H1 (cell line): Measurements from ENCODE around the gene PRRG4. TPM values are rescaled to one million over a fixed set of nuclear protein-coding genes. Genes with fewer than 3 reads are reported as not detected.

Experiments
- CTCF ChIA-PET: fragments of 300-600 bp; sonication (Branson Sonifier 250); formaldehyde crosslinking; loops from one replicate; lab custom pipeline; 2021; ENCODE audit not compliant: partially characterized antibody; lab: Charles Lee
- POLR2A ChIA-PET: fragments of 300-600 bp; sonication (Branson Sonifier 250); formaldehyde crosslinking; loops from one replicate; lab custom pipeline; 2021; ENCODE audit warnings: inconsistent platforms; ENCODE audit not compliant: partially characterized antibody; lab: Charles Lee
- DNase-seq, 2 experiments: peaks; one replicate each; pipeline versions ENCODE4 v3.0.0 to v3.0.0-alpha.2; 2010 to 2022; ENCODE audit warnings: low spot score in 2 of 2, low read depth in 1 of 2, mixed read lengths in 1 of 2
- FAIRE-seq: peaks from 2 replicates; lab custom pipeline; 2011; peaks lifted over from hg19 to GRCh38; lab: Jason Lieb, UNC
- H2AFZ ChIP-seq: 2 replicates; pipeline ENCODE4 v1.8.1; 2012; ENCODE audit warnings: low read length, inconsistent platforms
- H2AK5ac ChIP-seq: 2 replicates; pipeline ENCODE4 v1.6.1; 2013; ENCODE audit warnings: low read depth, low read length
- H2BK120ac ChIP-seq: replicated peaks from 2 replicates; pipeline ENCODE3; 2013; ENCODE audit warnings: low read depth, low read length, inconsistent platforms
- H2BK12ac ChIP-seq: 2 replicates; pipeline ENCODE4 v1.6.1; 2013; ENCODE audit warnings: low read depth, low read length
- H2BK15ac ChIP-seq: 2 replicates; pipeline ENCODE4 v1.6.1; 2013; ENCODE audit warnings: low read length
- H2BK20ac ChIP-seq: 2 replicates; pipeline ENCODE4 v1.6.1; 2013; ENCODE audit warnings: low read length
- H2BK5ac ChIP-seq: 2 replicates; pipeline ENCODE4 v1.6.1; 2013; ENCODE audit warnings: low read depth, low read length
- H3K14ac ChIP-seq: 2 replicates; pipeline ENCODE4 v1.6.1; 2013; ENCODE audit warnings: inconsistent platforms; ENCODE audit not compliant: insufficient read length
- H3K18ac ChIP-seq: 2 replicates; pipeline ENCODE4 v1.6.1; 2013; ENCODE audit warnings: low read length; ENCODE audit errors: extremely low read depth
- H3K23ac ChIP-seq: 2 replicates; pipeline ENCODE4 v1.6.1; 2013; ENCODE audit warnings: inconsistent platforms; ENCODE audit not compliant: insufficient read length
- H3K23me2 ChIP-seq: 2 replicates; pipeline ENCODE4 v1.6.1; 2013; ENCODE audit warnings: low read depth, low read length
- H3K27ac ChIP-seq: 2 replicates; pipeline ENCODE4 v1.6.1; 2011; ENCODE audit warnings: low read depth, low read length, inconsistent platforms
- H3K27me3 ChIP-seq, 4 experiments: replicated peaks in 1 of 4; 1 replicate in 1 of 4; 2 replicates in 3 of 4; pipeline versions ENCODE4 v1.6.1 to v1.8.1; 2011 to 2013; ENCODE audit warnings: low read length in 3 of 4, mild to moderate bottlenecking in 3 of 4, inconsistent platforms in 2 of 4, mixed read lengths in 2 of 4, moderate library complexity in 1 of 4; ENCODE audit not compliant: control insufficient read depth in 3 of 4, insufficient read depth in 3 of 4; ENCODE audit errors: extremely low read depth in 1 of 4
- H3K36me3 ChIP-seq, 4 experiments: 2 replicates each; pipeline versions ENCODE4 v1.6.1 to v1.8.1; 2011 to 2013; ENCODE audit warnings: mild to moderate bottlenecking in 4 of 4, low read length in 3 of 4, moderate library complexity in 2 of 4, control low read depth in 1 of 4, inconsistent platforms in 1 of 4; ENCODE audit not compliant: insufficient read depth in 4 of 4, control insufficient read depth in 2 of 4
- H3K4ac ChIP-seq: replicated peaks from 2 replicates; pipeline ENCODE3; 2013; ENCODE audit warnings: low read length, low read depth, mixed read lengths, inconsistent platforms; ENCODE audit not compliant: insufficient read length
- H3K4me1 ChIP-seq, 4 experiments: replicated peaks in 1 of 4; 1 replicate in 1 of 4; 2 replicates in 3 of 4; pipeline versions ENCODE4 v1.6.1 to v1.8.1; 2011 to 2013; ENCODE audit warnings: low read length in 3 of 4, inconsistent platforms in 2 of 4, mixed read lengths in 1 of 4; ENCODE audit not compliant: insufficient read depth in 4 of 4, control insufficient read depth in 3 of 4
- H3K4me2 ChIP-seq, 2 experiments: 2 replicates each; pipeline versions ENCODE4 v1.6.1 to v1.8.1; 2011 to 2013; ENCODE audit warnings: low read depth in 2 of 2, low read length in 2 of 2, control low read depth in 1 of 2, inconsistent platforms in 1 of 2, mild to moderate bottlenecking in 1 of 2; ENCODE audit not compliant: insufficient read depth in 1 of 2
- H3K4me3 ChIP-seq, 4 experiments: fragments of 200-600, 300-600 bp in 1 of 4; sonication (generic), shearing (Covaris generic), sonication (Bioruptor Twin) in 1 of 4; 2 replicates each; pipeline versions ENCODE4 v1.5.1 to v1.8.1; 2011 to 2016; ENCODE audit warnings: low read length in 4 of 4, low read depth in 3 of 4, control low read depth in 2 of 4, inconsistent platforms in 2 of 4, mild to moderate bottlenecking in 2 of 4, mixed read lengths in 1 of 4, moderate library complexity in 1 of 4; ENCODE audit not compliant: insufficient read depth in 2 of 4; ENCODE audit errors: extremely low read depth in 1 of 4
- H3K56ac ChIP-seq: replicated peaks from 2 replicates; pipeline ENCODE3; 2013; ENCODE audit warnings: low read depth, mild to moderate bottlenecking, mixed read lengths, low read length, inconsistent platforms; ENCODE audit not compliant: insufficient read length
- H3K79me1 ChIP-seq: 2 replicates; pipeline ENCODE4 v1.6.1; 2013; ENCODE audit warnings: low read depth, low read length, control low read depth
- H3K79me2 ChIP-seq, 2 experiments: 2 replicates each; pipeline versions ENCODE4 v1.6.1 to v1.8.1; 2012 to 2013; ENCODE audit warnings: low read length in 2 of 2, mild to moderate bottlenecking in 2 of 2, inconsistent platforms in 1 of 2; ENCODE audit not compliant: insufficient read depth in 2 of 2, control insufficient read depth in 1 of 2
- H3K9ac ChIP-seq, 4 experiments: replicated peaks in 1 of 4; 1 replicate in 1 of 4; 2 replicates in 3 of 4; pipeline versions ENCODE4 v1.6.1 to v1.8.1; 2011 to 2013; ENCODE audit warnings: low read depth in 3 of 4, low read length in 3 of 4, control low read depth in 2 of 4, mild to moderate bottlenecking in 2 of 4, moderate library complexity in 2 of 4, inconsistent platforms in 1 of 4; ENCODE audit errors: extremely low read depth in 1 of 4
- H3K9me3 ChIP-seq, 2 experiments: 2 replicates each; pipeline versions ENCODE4 v1.6.1 to v1.8.1; 2012 to 2013; ENCODE audit warnings: mild to moderate bottlenecking in 2 of 2, moderate library complexity in 2 of 2, control low read depth in 1 of 2, inconsistent platforms in 1 of 2, low read depth in 1 of 2, low read length in 1 of 2, mixed read lengths in 1 of 2; ENCODE audit not compliant: insufficient read depth in 2 of 2
- H4K20me1 ChIP-seq, 2 experiments: replicated peaks in 1 of 2; 2 replicates each; pipeline versions ENCODE3 to v1.8.1; 2011 to 2013; ENCODE audit warnings: inconsistent platforms in 2 of 2, low read length in 2 of 2, mild to moderate bottlenecking in 1 of 2; ENCODE audit not compliant: insufficient read depth in 2 of 2, control insufficient read depth in 1 of 2
- H4K5ac ChIP-seq: 2 replicates; pipeline ENCODE4 v1.6.1; 2013; ENCODE audit warnings: low read length, low read depth, mixed read lengths, inconsistent platforms; ENCODE audit not compliant: insufficient read length
- H4K8ac ChIP-seq: 2 replicates; pipeline ENCODE4 v1.8.0; 2013; ENCODE audit warnings: mild to moderate bottlenecking, moderate library complexity, low read length, inconsistent platforms; ENCODE audit not compliant: insufficient read depth; ENCODE audit errors: extremely low read depth
- H4K91ac ChIP-seq: replicated peaks from 2 replicates; pipeline ENCODE3; 2013; ENCODE audit warnings: low read length, mixed read lengths, inconsistent platforms; ENCODE audit not compliant: insufficient read length
- SIN3A ChIP-seq, 2 experiments: IDR thresholded peaks in 1 of 2; conservative IDR thresholded peaks in 1 of 2; 2 replicates each; pipeline ENCODE4 v1.6.1; 2011 to 2012; ENCODE audit warnings: low read length in 2 of 2, improper control_type of control experiment in 1 of 2, low read depth in 1 of 2, mild to moderate bottlenecking in 1 of 2
- SRF ChIP-seq: IDR thresholded peaks from 2 replicates; pipeline ENCODE4 v1.6.1; 2011; ENCODE audit warnings: mild to moderate bottlenecking, low read depth, low read length, moderate library complexity
- WGBS, 2 experiments: shearing (Covaris generic) in 1 of 2; methylation state at CpG; one replicate each; pipeline versions ENCODE4 v1.1.6 to v1.1.7; 2013 to 2015; ENCODE audit warnings: low lambda C conversion rate in 2 of 2, mixed read lengths in 2 of 2, inconsistent platforms in 1 of 2, low coverage in 1 of 2, missing lambda C conversion rate in 1 of 2; ENCODE audit not compliant: insufficient replicate concordance in 2 of 2, insufficient coverage in 1 of 2, insufficient read length in 1 of 2; ENCODE audit errors: extremely low coverage in 1 of 2, missing lambda C conversion rate in 1 of 2; 5-methylcytosine and 5-hydroxymethylcytosine counted together
- polyA plus RNA-seq, 7 experiments: library from polyadenylated mRNA; depleted of rRNA in 3 of 7; stranded (reverse) in 5 of 7; unstranded in 2 of 7; fragments of >200 nt in 5 of 7; fragments of 200-250 nt in 2 of 7; gene quantifications; 1 replicate in 5 of 7; 2 replicates in 1 of 7; 4 replicates in 1 of 7; pipeline versions ENCODE4 v1.2.1 to v1.2.3, GENCODE V29; 2011 to 2013; ENCODE audit warnings: missing spikeins in 2 of 7, mixed read lengths in 2 of 7
- total RNA-seq: library from RNA; stranded (reverse); fragmentation: NEBNext Ultra II Directional; extraction: Animal tissue kit (Norgen Biotek cat#: 25700); gene quantifications from 2 replicates; pipeline ENCODE4 v1.2.1, GENCODE V29; 2021

The PRRG4 gene
- total and polyA plus RNA-seq, 2 of the 8 experiments (the other 6 are each of a cell fraction or from before 2014, with no cell fraction given), result 0.65 to 1.7 TPM

- Histone ChIP-seq H4K5ac (peak overlapping the region; percentile 78), H3K23me2 (no peaks in the 10 kb centered on the region), H3K4me2 (peak overlapping the region; percentile 69 to 91), H3K27me3 (no peaks in the 10 kb centered on the region), H2BK12ac (no peak overlapping the region), H2AK5ac (no peak overlapping the region), H2BK20ac (no peak overlapping the region), H3K9ac (peak overlapping the region in 1 of 4 experiments; percentile 47; a peak in 1 of 7 replicates), H3K4me3 (peak overlapping the region in 3 of 4 experiments; percentile 88 to 98 (median 98); a peak in 5 of 8 replicates), H2AFZ (no peak overlapping the region), H3K4ac (no peak overlapping the region), H3K18ac (no peak overlapping the region), H3K79me1 (peaks cover 5% of the 10 kb centered on the region; the same call in 1 of the 2 replicates), H3K56ac (no peak overlapping the region), H2BK15ac (no peak overlapping the region), H3K4me1 (peaks cover 2 to 23% (median 9%) of the 10 kb centered on the region in 4 experiments), H2BK5ac (no peak overlapping the region), H4K91ac (no peak overlapping the region), H3K27ac (no peak overlapping the region), H3K36me3 (peaks cover 0 to 39% (median 3%) of the 10 kb centered on the region in 4 experiments; a peak in 4 of 8 replicates), H3K14ac (no peak overlapping the region), H4K8ac (no peak overlapping the region), H2BK120ac (no peak overlapping the region), H3K79me2 (peaks cover 52 to 72% of the 10 kb centered on the region in 2 experiments), H4K20me1 (peaks cover 18 to 23% of the 10 kb centered on the region in 2 experiments), H3K9me3 (no peaks in the 10 kb centered on the region), H3K23ac (no peak overlapping the region)
- ChIA-PET CTCF (interaction anchor here (0.8 to 3.4 kb wide), 8 partner anchors 9 to 170 kb away, joined by 3 to 14 read pairs (median 4); no protein-coding TSS in a partner anchor), POLR2A (interaction anchor here (1.1 to 4.3 kb wide), 8 partner anchors 9 to 144 kb away, joined by 3 to 35 read pairs (median 5); partner anchors contain the start of gene TCP11L1)
- TF ChIP-seq SRF (no peak), SIN3A (conservative IDR thresholded peaks at IDR 0.05 in 1 of 2, IDR thresholded peaks at IDR 0.05 in 1 of 2; ENCODE audit: low read depth in 1 of 2, low read length in 2 of 2) (peak in 1 of 2 experiments; percentile 37; a peak in 1 of 4 replicates)
- DNase-seq (no peak), FAIRE-seq (no peak)
- 68% methylated on average over 1 of the region's 1 CpG; no CpG with 5 or more reads in 1 of the 2 experiments for WGBS, 2 experiments
Measured at GRCh38 chr11:32895471-32895870, 65.7 kb downstream of the PRRG4 start.
